Measurements from ENCODE around the gene MTMR1.
A peak's percentile ranks its signal among the peaks of the same experiment; 100 is the strongest.

Gene MTMR1

DNA sequence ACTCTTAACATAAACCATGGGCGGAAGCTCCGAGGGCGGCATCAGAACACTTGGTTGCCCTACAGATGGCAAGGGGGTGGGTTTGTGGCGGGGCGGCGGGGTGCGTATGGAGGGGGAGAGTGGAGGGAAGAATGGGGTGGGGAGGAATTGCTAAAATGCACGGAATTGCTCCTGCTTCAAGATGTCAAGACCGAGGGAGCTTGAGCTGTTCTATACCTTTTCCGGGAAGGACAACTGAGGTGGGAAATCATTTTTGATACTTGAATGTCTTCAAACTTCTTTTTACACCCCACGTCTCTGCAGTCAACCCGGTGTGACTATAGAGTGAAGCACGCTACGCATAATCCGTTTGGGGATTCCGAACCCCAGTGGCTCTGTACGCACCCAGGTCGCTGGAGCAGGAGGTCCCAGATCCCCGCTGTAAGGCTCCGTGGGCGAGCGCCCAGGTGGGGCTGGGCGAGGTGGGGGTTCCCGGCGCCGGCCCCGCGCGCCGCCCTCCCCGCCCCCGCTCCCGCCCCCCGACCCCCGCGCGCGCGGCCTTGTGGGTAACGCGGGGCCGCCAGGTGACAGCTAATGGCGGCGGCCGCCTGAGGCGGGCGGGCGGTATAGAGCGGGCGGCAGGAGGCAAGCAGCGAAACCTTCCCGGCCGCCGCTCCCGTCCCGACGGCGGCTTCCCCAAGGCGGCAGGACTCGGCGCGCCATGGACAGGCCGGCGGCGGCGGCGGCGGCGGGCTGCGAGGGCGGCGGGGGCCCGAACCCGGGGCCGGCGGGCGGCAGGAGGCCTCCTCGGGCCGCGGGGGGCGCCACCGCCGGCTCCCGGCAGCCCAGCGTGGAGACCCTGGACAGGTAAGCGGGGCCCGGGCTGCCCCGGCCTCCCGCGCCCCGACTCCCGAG lies at the start of gene MTMR1:
TSS of gene MTMR1 (plus strand) at position 566 of the 894 bp plus-strand sequence. CDS start at position 701, 135 bp downstream.
- peak; percentile 59 for DNase-seq

DNA sequence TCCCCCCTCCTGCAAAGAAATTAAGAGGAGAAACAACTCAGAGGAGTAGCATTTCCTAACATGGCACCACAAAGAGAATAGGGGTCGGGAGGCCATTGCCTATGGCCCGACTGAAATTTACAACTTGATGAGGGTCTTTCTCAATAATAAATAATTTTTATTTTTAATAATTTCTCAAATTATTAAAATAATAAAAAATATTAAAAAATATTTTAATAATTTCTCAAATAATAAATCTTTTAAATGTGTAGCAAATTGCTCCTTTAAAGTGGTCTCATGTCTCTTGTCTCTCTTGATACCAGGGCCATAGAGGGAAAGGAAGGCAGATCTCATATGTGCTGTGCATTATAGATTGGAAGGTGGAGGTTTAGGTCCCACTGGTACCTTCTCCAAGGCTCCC lies 49.2 kb upstream of the MTMR1 start:
- DNase-seq = no peak

DNA sequence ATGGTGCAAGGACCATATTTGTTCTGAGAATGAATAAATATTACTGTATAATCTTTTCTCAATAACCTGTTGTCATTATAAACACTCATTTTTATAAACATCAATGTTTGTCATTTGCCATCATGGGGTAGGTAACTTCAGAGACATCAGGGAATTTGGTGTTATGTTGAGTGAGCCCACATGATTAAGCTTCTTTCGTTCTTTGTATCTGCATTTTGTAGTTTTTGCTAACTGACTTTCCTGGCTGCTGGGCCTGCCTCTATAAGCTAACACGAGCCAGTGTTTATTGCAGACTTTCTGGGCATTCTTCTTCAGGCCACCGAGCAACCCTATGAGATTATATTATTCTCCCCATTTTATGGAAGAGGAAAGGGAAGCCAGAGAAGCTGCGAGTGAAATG lies 48.8 kb upstream of the MTMR1 start:
- DNase-seq = no peak

DNA sequence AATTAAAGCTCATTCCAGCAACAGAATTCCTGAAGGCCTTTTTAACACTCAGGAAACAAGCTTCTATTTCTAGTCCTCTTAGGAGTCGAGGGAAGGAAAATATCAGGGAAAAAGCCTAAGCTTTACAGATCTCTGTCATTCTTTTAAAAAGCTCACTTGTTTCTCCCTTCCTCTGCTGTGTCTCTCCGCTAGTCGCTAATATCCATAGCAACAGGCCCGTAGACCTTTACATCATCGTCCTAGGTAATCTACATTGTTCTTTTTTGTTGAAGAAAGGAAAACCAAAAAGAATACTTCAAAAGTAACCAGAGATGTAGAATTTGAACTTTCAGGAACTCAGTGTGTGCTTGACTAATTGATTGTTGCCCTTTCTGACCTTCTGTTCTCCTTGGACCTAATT lies 45.9 kb upstream of the MTMR1 start:
- DNase-seq = no peak

DNA sequence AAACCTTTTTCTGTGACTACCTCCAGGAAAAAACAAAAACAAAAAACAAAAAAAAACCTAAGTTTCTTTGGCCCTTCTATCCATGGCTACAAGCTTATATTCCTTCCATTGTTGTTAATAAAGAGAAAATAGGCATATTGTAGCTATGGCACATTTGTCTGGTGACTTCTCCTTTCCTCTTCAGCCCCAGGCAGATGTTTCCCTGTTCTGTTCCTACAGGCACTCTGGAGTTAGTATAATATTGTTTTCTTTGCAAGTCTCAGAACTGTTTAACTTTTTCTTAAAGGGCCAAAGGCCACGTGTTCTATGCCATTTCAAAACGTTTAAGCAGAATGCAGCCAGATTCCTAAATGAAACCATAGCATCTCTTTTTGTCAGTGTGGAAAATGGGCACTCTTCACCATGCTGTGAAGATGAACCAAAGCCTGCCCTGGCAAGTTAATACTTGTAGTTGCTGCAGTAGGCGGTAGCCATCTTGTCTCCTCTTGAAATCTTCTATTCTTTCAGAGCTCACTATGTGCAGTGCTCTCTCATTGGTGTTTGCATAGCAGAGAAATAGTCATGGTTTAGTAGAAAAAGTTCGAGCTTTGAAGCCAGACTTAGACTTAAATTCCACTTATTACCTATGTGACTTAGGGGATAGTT lies 44.8 kb upstream of the MTMR1 start:
- DNase-seq = no peak

DNA sequence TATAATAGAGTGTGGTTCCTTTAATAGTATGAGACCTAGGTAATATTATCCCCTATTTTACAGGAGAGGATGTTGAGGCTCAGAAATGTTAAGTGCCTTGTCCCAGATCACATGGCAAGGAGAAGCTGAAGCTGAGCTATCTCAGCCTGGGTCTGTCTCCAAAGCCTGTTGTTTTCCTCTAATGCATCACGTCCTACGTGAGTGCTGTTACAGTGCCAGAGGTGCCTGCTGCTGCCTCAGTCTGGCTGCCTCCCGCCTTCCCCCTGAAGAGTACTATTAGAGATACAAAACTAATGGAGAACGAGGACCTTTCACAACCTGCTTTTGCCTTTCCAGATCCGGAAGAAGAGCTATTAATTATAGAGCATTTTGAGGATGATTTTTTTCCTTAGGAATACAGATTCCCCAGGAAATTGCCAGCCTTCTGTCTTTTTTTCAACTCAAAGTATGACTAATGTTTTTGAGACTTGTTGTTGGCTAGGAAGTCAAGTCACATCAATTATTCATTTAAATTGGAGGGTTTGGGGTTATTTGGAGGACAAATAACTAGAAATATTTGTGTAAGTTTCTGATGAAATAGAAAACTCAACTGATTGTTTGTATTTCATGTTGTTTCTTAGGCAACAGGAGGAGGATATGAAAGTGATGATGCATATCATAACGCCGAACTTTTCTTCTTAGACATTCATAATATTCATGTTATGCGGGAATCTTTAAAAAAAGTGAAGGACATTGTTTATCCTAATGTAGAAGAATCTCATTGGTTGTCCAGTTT lies 43.9 kb upstream of the MTMR1 start:
- DNase-seq = no peak

DNA sequence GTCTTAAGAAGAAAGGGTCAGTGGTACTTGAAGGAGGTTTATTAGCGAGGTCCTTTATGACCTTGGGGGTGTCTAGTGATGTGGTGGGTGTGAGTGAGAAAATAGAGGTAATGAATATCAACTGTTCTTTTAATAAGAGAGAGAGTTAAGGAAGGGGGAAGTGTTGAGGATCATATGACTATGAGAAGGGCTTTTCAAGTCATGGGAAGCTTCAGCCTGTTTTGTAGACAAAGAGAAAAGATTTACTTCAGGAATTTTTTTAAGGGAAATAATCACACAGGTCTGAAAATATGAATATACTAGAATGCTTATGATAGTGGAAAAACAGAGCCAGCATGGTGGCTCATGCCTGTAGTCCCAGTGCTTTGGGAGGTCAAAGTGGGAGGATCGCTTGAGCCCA lies 41.3 kb upstream of the MTMR1 start:
- DNase-seq = no peak

DNA sequence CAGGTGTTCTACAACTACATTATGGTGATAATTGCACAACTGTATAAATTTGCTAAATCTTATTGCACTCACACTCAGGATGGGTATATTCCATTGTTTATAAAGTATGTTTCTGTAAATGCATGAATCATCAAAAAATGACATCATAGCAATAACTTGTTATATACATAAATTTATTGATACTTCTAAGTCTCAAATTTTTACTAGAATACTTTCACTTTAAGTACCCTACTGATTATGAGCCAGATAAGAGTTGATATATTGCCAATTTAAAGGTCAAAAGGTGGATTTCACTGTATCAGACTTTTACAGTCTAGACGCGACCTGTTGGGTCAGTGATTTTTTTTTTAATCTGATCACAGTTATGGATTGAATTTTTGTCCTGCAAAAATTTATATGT lies 37.4 kb upstream of the MTMR1 start:
- no peak for DNase-seq

DNA sequence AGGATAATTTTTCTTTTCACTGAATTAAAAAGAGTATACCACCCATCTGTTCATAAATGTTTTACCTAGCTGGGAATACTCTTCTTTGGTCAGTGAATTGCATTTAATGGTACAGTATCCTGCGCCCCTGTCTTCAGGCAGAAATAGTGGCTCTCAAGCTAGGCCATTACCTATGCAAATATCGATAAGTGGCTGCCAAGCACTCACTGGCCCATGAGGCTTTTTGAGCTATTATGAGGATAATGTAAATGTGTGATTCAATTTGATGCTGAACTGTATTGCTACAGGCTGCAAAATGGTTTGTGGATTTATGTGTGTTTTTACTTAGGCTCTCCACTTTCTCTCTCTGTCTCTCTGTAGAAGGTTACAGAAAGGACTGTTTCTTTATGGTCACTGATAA lies 30.1 kb upstream of the MTMR1 start:
- no peak for DNase-seq

DNA sequence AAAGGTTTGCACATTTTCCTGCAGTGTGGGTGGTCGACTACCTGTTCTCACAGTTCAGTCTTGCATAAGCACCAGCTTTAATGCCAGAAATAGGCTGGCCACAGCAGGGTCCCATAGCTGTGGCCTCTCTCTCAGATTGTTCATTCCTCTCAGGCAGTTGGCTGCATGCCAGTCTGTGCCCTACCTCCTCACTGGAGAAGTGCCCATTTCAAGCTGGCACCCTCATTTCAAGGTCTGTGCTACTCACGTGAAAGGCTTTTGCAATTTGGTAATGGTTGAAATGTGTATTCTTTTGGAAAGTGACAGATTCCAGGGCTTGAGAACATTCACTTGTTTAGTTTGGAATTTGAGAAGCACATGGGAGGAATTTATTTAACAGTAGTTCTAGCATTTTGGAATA lies 28.9 kb upstream of the MTMR1 start:
- DNase-seq = no peak

DNA sequence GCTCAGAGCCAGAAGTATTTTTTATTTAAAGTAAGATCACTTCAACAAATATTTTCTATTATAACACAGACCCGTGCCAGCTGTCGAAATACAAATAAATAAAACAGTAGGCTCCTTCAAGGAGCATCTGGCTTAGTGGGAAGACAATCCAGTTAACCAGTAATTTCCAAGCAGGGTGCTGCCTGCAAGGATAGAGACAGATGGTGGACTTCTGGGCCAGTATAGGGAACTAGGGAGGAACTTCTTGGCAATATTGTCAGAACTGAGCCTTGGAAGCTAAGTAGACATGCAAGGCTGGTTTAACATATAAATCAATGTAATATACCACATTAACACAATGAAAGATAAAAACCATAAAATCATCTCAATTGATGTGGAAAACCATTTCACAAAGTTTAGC lies 17.0 kb upstream of the MTMR1 start:
- DNase-seq = no peak

DNA sequence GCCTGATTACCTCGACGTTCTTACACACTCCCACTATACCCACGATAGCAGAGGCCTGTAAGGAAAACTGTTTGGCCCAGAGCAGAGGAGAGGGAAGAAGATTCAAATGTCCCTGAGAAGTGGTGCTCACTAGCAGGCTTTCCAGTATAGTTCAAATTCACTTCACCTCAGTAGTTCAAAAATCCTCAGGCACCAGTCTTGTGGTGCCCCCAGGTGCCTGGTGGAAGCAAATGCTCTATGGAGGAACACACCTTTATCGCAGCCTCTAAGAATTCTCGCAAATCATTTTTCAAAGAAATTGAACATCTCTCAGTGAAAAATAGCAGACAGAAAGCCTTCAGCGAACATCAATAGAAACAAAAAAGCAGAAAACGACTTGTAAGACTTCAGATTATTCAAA lies 12.2 kb upstream of the MTMR1 start:
- DNase-seq = no peak

DNA sequence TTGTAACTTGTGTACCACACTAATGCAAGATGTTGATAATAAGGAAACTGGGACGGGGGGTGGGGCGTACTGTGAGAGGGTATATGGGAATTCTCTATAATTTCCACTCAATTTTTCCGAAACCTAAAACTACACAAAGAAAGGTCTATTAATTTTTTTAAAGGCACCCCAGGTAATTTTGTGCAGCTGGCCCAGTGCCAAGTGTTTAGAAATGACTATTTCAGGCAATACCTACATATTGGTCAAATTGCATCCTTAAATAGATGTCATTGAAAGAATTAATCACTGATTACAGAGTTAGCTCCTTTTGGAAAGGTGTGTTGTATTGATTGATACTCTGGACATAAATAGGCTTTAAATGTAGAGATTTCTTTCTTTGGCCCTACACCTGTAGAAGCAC lies 10.1 kb upstream of the MTMR1 start:
- no peak for DNase-seq

DNA sequence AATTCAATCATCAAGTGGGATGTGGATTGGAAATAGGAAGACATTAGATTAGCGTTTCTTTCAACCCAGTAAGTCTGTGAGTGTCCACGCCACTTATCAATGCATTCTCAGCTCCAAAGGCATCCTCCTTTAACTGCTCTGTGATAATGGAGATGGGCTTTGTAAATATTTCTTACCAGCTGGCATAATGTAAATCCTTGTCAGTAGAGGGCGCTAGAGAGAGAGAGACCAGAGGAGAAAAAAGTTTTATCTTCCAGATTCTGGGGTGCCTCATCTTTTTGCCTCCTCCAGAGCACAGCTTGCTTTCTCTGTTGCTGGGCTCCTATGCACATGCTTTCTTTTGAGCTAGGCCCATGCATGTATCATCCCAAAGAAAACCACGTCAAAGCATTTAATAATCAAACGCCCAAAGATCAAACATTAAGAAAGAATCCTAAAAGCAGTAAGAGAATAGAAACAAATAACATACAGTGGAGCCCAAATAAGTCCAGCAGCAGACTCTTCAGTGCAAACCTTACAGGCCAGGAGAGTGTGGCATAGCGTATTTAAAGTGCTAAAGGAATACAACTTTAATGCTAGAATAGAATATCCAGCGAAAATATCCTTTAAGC lies 9.6 kb upstream of the MTMR1 start:
- DNase-seq = peak; percentile 72

DNA sequence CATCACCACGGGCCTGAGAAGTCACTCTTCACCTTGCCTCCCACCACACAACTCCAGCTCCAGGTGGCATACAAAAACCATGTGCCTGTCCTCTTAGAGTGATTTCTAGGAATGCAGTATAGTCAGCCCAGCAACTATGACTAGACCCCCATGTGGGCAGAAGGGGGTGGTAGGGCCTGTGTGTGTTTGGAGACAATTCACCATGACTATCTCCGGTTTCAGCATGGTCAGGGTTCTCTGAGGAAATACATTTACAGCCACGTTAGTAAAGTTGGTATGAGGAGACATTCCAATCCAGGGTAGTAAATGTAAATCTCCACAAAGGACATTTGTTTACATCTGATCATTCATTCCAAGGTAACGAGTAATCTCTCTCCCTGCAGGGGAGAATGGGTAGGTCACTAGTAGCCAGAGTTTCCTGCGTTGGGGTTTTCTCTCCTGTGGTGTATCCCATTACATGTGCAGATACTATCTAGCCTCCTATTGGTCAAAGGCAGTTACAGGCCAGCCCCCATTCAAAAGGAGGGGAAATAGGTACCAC lies 4.2 kb upstream of the MTMR1 start:
- DNase-seq = no peak

DNA sequence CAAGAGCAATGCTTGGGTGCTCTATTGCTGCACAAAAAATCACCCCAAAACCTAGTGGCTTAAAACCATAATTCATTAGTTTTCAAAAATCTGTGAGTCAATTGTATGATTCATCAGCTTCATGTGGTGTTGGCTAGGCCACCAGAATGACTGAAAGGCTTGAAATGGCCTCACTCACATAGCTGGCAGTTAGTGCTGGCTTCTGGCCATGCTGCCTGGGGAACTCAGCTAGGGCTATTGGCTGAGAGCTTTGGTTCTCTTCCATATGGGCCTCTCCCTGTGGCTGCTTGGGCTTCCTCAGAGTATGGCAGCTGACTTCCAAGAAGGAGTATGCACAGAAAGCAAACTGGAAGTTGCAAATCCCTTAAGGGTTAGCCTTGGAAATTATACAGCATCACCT lies 3.1 kb upstream of the MTMR1 start:
- no peak for DNase-seq

DNA sequence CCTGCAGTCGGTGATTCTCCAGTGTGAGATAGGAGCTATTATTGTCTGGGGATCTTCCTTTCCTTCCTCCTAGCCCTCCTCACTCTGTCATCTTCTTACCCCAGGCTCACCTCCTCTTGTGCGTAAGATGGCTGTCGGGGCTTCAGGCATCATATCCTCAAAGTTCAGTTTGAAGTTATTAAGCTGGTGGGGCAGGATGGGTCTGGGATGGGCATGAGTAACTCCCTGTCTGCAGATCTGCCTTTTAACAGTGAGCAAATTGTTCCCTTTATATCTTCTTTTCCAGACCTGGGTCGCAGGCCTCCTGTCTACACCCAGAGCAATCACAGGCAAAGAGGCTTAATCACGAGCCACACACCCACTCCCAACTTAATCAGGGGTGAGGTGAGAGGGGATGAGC lies 900 bp upstream of the MTMR1 start:
- no peak for DNase-seq

DNA sequence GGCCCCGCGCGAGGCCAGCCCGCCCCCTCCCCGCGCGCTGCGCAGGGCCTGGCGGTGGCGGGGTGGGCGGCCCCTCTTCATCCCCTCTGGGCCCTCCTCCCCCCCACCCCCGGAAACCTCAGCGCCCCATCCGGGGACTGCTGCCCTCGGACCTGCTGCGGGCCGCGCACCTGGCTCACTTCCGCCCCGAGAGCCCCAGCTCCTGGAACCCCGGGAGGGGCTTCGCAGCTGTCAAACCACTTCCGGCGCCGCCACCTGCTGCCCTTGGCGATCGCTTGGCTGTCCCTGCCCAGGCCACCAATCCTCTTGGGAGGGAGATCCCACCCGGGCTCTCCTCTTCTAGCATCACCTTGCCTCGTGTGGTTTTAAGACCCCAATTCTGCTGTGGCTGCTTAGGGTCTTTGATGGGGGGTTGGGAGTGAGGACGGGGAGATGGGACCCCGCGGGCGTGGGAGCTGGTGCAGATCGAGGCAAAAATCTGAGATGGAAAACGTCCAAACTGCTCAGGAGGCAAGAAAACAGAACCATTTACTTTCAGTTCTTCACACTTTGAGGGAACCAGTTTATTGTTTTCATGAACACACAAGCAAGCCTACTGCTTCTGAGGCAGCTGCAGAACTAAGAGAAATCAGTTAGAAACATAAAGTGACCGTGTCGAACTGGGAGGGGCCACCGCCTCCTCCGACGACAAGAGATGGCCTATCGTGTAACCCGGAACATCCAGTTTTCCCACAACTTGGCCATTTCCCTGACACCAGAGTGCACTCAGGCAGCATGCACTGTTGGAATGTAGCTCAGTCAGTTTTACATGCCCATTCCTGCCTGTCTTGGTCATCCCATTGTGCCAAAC lies 754 bp downstream of the MTMR1 start:
- DNase-seq = peak; percentile 78

DNA sequence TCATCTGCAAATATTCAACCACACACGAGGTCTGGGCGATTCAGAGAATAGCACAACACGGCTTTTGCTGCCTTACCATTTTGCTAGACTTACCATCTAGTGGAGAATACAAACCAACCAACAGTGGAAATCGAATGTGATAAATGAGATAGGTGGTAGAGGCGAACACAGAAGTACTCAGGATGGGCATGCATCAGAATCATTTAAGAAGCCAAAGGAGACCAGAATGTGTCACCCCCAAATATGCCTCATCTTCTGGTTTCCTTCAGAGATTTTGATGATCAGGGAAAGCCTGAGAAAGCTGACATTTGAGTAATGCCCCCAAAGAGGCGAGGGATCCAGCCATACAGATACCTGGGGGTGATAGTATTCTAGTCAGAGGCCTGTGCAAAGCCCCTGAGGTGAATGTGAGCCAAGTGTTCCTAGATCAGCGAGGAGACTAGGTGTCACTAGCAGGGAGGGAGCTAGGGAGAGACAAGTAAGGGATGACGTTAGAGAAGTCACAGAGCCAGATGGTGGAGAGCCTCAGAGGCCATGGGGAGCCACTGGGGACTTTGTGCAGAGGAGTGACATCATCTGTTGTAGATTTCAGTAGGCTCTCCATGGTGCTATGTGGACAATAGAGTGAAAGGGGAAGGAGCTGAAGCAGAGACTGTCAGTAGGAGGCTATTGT lies 1.7 kb downstream of the MTMR1 start:
- peak; percentile 30 for DNase-seq

DNA sequence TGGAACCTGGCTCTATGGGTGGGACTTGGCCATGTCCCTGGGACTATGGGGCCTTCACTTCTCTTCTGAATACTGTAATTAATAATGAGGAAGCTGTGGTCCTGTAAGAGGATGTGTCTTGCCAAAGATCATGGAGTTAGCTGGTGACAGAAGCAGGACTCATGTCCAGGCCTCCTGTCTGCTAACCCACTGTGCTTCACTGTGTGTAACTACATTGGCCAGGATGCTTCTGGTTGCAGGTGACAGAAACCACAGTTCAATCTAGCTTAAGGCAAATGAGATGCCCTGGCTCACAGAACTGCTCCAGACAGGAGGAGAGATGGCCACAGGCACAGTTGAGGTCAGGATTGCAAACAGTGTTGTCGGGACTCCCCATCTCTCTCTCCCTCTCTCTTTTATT lies 3.1 kb downstream of the MTMR1 start:
- peak; percentile 13 for DNase-seq

DNA sequence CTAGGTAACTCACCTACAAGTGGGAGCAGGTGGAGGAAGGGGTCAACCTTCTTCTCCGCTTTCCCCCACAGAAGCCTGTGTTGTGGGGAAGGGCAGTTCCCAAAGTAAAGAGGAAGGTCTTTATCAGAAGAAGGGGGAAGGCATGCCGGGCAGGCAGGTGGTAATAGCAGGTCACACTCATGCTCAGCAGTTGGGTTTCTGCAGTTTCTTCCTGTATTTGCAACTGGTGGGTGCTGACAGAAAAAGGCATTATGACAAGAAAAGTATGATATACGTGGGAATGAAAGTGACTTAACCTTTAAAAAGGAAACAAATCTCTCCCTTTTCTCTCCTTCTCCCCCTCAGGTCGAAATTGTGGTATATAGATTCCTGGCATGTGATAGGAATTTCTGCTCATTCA lies 3.7 kb downstream of the MTMR1 start:
- peak; percentile 19 for DNase-seq
